ENCODE measurements around the gene LBH.

- TF ChIP-seq CTCF (IDR thresholded peaks at IDR 0.05) = no peak
- no peak for TF ChIP-seq POLR2AphosphoS5 (IDR thresholded peaks at IDR 0.05)
- TF ChIP-seq EP300 (IDR thresholded peaks at IDR 0.05; ENCODE audit: low read depth) = no peak
Observed at GRCh38 chr2:30253873-30254684, 22.7 kb downstream of the LBH start.
